Ovary (tissue), 3 donors: Measurements from ENCODE around the gene MTG1.
"Not testable (repeated sequence)": the region's sequence is repeated elsewhere in the genome, so short reads cannot be mapped to it uniquely, and the experiment has no call there.

ENCODE experiments used
- POLR2A ChIP-seq: fragments of 450-650 bp; IDR thresholded peaks from one replicate; pipeline ENCODE4 v1.6.1; 2017; ENCODE audit warnings: antibody characterized with exemption, mild to moderate bottlenecking, moderate library complexity
- TF ChIP-seq, protein P1 (sequence below), 3 donors: fragments of 450-650 bp in 2 of 3; fragments of 200-600 bp in 1 of 3; IDR thresholded peaks; one replicate each; pipeline versions ENCODE4 v1.5.1 to v1.8.0; 2016 to 2022; ENCODE audit warnings: antibody characterized with exemption in 3 of 3, mild to moderate bottlenecking in 1 of 3
- donor health status: DM: no; HTN: no; CAD: no.

GRCh38 chr10:133424601-133425000 lies 30.6 kb downstream of the MTG1 start, which contains the start of gene SPRN:
- TF ChIP-seq, protein P1, sequence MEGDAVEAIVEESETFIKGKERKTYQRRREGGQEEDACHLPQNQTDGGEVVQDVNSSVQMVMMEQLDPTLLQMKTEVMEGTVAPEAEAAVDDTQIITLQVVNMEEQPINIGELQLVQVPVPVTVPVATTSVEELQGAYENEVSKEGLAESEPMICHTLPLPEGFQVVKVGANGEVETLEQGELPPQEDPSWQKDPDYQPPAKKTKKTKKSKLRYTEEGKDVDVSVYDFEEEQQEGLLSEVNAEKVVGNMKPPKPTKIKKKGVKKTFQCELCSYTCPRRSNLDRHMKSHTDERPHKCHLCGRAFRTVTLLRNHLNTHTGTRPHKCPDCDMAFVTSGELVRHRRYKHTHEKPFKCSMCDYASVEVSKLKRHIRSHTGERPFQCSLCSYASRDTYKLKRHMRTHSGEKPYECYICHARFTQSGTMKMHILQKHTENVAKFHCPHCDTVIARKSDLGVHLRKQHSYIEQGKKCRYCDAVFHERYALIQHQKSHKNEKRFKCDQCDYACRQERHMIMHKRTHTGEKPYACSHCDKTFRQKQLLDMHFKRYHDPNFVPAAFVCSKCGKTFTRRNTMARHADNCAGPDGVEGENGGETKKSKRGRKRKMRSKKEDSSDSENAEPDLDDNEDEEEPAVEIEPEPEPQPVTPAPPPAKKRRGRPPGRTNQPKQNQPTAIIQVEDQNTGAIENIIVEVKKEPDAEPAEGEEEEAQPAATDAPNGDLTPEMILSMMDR (IDR thresholded peaks at IDR 0.05): not testable (repeated sequence)
- TF ChIP-seq POLR2A: not testable (repeated sequence)
